GM12864 (cell line): ENCODE data around the gene LIPA.
A peak's percentile ranks its signal among the peaks of the same experiment; 100 is the strongest.

ENCODE experiments used
- DNase-seq: peaks from one replicate; pipeline ENCODE4 v3.0.0-alpha.2; 2011; ENCODE audit warnings: low read depth
- H3K4me3 ChIP-seq: 2 replicates; pipeline ENCODE4 v1.5.1; 2011; ENCODE audit warnings: mild to moderate bottlenecking, low read depth, low read length, control low read depth
- TF ChIP-seq, protein P1 (sequence below): IDR thresholded peaks from 2 replicates; pipeline ENCODE4 v1.5.1; 2011; ENCODE audit warnings: low read depth, mild to moderate bottlenecking, moderate library complexity, low read length, control low read depth, inconsistent platforms; ENCODE audit errors: missing control alignments

LIPA gene

DNA sequence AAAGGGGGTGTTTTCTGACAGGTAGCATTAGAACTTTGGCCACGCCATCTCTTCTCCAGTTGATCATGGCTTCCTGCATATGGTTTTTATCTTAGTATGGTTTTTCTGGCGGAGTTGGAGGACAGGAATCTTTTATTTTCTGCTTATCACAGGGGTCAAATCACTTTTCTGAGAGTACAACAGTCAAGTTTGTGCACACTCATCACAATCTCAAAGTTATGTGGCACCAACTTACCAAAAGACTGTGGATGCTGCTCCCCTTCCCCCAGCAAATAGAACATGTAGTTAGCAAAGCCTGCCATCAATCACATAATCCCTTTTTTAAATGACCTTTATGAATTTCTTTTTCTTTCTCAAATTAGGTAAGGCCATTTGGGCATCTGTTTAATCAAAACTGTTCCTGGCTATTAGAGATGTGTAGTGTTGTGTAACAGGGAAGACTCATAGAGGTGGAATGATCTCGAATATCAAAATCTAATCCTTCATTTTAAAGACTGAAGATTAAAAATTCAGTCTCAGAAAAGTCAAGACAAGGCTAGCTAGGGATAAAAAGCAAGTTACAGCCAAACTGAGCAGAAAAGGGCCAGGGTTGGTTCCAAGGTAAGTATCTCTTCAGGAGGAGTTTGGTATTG lies 40.7 kb downstream of the LIPA start:
- no peak for DNase-seq
- TF ChIP-seq, protein P1, sequence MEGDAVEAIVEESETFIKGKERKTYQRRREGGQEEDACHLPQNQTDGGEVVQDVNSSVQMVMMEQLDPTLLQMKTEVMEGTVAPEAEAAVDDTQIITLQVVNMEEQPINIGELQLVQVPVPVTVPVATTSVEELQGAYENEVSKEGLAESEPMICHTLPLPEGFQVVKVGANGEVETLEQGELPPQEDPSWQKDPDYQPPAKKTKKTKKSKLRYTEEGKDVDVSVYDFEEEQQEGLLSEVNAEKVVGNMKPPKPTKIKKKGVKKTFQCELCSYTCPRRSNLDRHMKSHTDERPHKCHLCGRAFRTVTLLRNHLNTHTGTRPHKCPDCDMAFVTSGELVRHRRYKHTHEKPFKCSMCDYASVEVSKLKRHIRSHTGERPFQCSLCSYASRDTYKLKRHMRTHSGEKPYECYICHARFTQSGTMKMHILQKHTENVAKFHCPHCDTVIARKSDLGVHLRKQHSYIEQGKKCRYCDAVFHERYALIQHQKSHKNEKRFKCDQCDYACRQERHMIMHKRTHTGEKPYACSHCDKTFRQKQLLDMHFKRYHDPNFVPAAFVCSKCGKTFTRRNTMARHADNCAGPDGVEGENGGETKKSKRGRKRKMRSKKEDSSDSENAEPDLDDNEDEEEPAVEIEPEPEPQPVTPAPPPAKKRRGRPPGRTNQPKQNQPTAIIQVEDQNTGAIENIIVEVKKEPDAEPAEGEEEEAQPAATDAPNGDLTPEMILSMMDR, result no peak
- H3K4me3 ChIP-seq, result no peak overlapping the region

- DNase-seq, result no peak
- no peak overlapping the region for H3K4me3 ChIP-seq
- TF ChIP-seq, protein P1, result no peak
These were observed 41.9 kb downstream of the LIPA start for GRCh38 chr10:89209718-89210117.

GRCh38 chr10:89207801-89208551 lies 43.6 kb downstream of the LIPA start:
- TF ChIP-seq, protein P1, result no peak
- peak overlapping the region; percentile 50 for H3K4me3 ChIP-seq
- DNase-seq, result no peak

DNA sequence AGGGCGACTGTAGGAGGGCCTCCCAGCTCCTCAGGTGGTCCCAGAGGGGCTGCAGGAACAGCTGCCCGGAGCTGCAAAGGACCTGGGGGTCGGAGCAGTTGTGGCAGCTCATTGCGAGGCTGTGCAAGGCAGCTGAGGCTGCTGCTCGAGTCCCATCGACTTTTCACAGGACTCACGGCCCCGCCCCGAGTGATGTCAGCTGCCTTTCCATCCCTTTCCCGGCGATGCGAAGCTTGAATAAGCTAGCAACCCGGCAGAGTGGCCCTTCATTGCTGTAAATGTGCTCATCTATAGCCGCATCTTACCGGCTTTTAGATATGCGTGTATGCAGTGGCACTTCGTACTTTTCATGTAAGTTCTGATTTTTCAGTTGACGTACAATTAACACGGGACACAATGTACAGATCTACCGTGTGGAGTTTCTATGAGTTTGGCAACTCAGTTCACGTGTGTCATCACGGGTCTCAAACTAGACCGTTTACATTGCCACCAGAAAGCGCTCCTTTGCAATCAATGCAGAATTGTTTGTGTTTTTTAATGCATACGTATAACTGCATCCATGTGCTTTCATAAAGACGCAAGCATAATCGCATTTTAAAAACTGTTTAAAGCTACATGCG lies 44.3 kb downstream of the LIPA start, which contains the start of gene CH25H:
TSS of gene CH25H (minus strand) at position 137 of the 620 bp plus-strand sequence. CDS start at position 112, 25 bp downstream.
- H3K4me3 ChIP-seq, result peak within 1 kb of the TSS; percentile 50
- no peak for DNase-seq

GRCh38 chr10:89206402-89207180 lies 45.0 kb downstream of the LIPA start:
- peak overlapping the region; percentile 50; the same call in 1 of the 2 replicates for H3K4me3 ChIP-seq
- no peak for DNase-seq
- TF ChIP-seq, protein P1, result no peak

More for the DNA sequence above, 44.3 kb downstream of the LIPA start, which contains the start of gene CH25H:
- TF ChIP-seq, protein P1, result no peak

GRCh38 chr10:89204621-89205185 lies 46.9 kb downstream of the LIPA start:
- TF ChIP-seq, protein P1, result no peak
- no peak overlapping the region for H3K4me3 ChIP-seq
- no peak for DNase-seq
